Superior temporal gyrus (tissue), 1 donor: ENCODE measurements around the gene HOXB9.

Experiments used
- DNase-seq: peaks from one replicate; pipeline ENCODE4 v3.0.0-alpha.2; 2016; ENCODE audit errors: extremely low spot score

Gene HOXB9

DNA sequence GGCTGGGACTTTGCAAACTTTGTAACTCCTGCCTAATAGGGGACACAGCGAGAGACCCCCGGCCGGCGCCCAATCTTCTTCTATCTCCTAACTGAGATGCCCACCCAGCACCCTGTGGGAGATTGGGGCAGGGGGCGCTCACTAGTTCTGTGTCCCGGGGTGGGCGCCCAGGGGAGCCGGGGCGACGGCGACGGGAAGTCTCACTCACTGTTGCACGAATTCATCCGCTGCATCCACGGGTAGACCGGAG, 28.7 kb downstream of the HOXB9 start:
- no peak for DNase-seq

DNA sequence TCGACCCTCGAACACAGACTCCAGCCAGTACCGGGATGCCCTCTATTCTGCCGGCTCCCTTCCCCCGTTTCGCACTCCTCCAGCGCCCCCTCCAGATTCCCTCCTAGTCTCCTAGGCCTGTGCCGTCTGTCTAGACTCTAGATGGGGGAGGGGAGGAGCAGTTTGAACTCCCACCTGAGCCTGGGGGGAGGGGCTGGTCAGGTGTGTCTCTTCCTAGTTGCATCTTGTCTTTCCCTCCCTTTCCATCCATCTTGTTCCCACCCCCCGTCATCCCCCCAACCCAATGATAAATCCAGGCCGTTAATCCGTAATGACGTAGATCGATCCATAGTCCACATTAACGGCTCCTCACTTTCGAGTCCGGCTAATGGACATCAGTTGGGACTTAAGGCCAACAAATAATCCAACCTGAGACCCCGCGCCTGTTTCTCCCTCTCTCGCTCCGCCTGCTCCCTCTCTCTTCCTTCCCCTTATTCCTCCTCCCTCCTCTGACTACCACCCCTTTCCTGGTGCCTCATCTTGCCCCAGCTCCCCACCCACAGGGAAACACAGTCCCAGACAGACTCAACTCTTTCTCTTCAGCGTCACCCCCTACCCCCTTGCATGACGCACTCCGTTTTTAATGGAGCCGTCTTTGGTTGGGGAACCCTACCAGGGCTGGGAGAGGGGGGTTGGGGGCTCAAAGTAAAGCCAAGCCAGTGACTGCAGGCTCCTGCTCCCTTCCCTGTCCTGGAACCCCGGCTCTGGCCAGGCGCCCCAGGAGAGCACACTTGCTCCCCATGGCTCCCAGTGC, 29.2 kb downstream of the HOXB9 start:
- no peak for DNase-seq

DNA sequence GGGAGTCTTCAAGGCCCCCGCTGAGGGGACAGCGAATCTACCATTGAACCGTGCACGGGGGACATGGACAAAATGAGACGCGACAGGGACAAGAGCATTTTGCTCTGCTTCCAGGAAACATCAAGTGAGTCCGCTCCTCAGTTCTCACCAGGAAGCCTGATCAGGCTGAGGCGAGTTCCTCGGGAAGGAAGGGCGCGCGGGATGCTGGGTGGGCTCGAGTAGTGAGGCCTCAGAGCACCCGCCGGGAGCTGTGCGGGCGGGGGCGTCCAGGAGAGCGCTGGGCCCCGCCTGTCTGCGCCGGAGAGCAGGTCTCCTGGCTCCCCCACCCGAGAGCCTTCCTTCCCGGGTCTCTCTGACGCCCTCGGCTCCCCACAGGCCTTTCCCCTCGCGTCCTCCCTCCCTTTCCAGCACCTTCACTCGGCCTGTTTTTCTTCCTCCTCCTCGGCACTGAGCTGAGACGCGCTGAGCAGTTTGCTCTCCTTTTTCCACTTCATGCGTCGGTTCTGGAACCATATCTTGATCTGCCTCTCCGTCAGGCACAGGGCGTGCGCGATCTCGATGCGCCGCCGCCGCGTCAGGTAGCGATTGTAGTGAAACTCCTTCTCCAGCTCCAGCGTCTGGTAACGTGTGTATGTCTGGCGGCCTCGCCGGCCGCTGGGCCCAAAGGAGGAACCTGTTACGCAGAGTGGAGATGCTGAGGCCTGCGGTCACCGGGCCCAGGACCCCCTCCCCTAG, 30.0 kb downstream of the HOXB9 start:
- no peak for DNase-seq

DNA sequence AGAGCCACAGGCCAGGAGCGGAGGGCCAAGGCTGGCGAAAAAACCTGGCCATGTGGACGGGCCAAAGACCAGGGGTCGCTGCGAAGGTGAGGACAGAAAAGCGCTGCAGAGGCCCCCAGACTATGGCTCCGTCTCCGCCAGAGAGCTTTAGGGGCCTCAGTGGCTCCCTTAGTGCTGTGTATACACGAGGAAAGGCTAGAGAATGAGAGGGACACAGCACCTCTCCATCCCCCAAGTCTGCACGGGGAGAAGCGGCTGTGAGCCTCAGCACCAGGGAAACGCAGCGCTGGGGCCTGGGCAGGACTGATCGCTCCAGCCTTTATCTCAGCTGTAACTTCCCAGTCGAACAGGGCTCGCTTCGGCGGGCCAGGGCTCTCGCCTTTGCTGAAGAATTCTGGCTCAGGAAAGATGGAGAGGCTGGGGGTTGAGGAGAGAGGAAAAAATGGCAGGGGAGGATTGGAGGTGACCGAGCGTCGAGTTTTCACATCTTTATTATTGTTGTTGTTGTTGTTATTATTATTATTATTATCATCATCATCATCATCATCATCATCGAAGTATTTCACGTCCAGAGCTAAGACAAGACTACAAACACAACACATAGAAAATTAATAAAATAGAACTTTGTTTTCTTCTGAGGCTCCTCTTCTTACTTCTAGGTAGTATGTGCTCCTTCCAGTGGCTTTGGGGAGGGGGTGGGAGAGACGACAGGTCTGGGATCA, 30.7 kb downstream of the HOXB9 start:
- no peak for DNase-seq

DNA sequence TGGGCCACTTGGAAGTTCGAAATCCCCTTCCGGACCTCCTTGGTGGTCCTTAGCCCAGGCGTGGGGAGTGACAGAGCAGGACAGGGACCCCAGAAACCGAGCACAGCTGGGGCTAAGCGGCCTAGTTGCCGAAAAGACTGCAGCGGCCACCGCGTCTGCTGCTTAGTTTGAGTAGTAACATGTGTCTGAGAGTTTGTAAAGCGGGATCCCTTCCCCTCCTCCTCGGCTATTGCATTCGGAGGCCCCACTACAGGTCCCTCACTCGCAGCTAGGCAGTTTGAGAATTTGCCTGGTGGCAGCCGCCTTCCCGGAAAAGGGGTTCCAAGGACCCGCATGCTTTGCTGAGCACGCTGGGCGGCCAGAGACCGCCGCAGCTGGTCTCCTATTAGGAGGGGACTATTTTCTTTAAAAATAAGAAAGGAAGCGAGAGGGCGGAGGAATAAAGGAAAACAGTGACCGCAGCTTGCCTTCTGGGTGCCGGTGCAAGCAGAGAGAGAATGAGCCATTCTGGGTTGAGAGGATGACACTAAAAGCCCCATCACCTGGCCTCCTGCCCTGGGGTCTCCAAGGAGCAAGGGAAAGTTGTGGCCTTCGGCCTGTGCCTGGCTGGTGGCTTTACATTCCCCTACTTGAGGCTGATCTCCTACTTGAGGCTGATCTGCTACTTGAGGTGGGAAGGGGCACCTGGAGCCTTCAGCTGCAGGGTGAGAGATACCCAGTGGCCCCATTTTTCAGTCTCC, 31.4 kb downstream of the HOXB9 start:
- no peak for DNase-seq

DNA sequence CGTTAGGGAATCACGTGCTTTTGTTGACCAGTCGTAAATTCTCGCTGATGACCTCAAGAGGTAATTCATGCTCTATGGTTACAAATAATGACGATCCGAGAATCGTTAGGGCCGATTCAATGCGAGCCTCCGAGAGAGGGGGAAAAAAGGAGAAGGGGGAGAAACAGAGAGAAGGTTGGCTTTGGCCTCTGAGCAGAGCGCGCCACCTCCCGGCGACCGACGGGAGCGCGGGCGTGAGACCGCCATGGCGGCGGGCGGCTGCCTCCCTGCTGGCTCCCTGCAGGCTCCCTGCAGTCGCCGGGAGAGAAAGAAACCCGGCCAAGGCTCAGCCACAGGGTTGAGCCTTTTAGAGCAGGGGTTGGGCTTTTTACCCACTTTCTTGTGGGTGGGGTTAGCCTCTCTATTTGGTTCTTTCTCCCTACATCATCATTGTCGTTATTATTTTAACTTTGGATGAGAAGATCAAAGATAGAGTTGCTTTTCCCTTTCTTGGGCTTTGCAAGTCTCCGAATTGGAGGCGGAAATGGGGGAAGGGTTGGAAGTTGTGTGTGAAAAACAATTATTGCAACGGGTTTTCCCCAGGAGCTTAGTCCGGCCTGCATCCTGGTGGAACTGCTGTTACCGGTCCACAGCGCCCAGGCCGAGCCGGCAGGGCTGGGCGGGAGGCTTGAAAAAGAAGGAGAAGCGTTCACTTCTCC, 32.2 kb downstream of the HOXB9 start:
- no peak for DNase-seq

DNA sequence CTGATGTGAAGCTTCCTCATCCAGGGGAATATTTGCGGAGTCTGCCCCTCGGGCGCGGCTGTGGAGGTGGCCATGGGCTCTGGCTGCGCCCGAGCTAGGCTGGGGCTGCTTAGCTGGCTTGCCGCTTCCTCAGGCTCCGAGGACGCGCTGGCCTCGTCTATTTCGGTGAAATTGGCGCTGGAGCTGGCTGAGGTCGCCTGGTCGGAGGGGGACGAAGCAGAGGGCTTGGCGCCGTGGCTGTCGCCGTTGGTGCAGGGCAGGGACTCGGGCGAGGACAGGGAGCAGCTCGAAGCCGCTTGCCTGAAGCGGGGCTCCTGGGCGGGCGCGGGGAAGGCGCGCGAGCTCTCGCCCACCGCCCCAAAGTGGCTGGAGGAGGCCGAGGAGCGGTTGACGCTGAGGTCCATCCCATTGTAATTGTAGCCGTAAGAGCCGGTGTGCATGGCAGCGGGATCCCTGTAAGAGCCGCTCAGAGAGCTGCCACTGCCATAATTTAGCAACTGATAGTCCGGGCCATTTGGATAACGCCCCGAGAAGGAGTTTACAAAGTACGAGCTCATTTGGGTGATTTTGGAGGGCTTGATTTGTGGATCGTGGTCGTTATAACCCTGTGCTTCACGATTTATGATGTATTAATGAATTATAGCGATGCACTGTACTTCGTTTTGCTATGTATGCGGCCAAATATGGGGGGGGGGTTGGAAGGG, 32.9 kb downstream of the HOXB9 start, which contains the start of gene HOXB5:
TSS of gene HOXB5 (minus strand) at position 654 of the 704 bp plus-strand sequence. CDS start at position 557, 97 bp downstream.
- no peak for DNase-seq

DNA sequence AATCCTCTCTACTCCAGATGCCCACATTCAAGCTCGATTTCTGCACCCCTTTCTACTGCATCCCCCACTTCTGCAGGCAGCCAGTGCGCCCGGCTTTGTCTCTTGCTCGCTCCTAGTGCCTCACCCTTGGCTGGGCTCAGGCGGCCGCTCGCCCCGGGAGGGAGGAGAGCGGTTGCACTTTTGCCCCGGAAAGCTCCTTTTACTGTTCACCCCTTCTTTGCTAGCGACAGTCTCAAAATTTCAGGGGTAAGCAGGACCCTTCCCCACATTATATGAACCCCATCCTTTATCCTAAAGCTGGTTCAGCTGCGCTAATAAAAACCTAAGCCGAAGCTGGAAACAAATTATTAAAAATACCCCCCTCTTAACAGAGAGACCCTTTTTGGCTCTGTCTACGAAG, 33.6 kb downstream of the HOXB9 start:
- no peak for DNase-seq

DNA sequence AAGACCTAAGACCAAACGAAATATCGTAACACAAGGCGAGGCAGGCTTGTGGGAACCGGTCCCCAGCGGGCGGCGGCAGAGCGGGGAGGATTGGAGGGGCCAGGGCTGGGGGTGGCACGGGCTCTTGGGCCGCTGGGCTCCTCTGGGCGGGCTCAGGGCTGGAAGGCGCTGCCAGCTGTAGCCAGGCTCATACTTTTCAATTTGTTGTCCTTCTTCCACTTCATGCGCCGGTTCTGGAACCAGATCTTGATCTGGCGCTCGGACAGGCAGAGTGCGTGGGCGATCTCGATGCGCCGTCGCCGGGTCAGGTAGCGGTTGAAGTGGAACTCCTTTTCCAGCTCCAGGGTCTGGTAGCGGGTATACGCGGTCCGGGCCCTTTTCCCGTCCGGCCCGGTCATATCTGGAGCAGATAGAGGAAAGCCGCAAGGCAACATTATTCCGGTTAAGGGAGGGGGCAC, 34.1 kb downstream of the HOXB9 start:
- DNase-seq = no peak

DNA sequence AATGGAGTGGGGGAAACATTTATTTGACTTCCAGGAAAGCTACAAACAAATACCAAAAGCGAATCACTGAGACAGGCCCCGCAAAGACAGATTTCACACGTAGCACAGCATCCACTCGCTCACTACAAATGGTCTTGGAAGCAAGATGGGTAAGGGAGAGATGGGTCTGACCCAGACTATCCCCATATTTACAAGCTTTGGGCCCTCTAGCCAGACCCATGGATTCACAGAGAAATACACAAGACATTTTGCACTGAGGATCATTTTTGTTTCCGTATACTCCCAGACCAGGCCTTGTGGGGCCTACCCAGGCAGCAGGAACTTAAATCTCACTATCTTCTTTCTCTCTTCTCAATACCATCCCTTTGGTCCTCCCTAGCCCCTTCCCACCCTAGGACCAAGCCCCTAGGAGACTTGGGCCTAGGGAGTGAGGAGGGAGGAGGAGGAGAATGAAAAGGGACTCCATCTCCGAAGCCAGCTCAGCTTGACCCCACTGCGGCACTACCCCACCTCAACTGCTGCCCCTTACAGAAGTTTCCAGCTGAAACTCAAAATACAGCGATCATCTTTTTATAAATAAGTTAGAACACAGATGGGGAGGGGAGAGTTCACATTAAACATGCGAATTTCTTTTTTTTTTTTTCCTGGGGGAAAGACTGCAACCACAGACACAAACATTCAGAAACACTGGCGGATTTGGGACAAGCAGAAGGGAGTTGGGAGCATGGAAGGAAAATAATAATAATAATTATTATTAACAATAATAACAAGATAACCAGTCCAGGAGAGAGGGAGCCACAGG, 34.7 kb downstream of the HOXB9 start:
- DNase-seq = no peak

DNA sequence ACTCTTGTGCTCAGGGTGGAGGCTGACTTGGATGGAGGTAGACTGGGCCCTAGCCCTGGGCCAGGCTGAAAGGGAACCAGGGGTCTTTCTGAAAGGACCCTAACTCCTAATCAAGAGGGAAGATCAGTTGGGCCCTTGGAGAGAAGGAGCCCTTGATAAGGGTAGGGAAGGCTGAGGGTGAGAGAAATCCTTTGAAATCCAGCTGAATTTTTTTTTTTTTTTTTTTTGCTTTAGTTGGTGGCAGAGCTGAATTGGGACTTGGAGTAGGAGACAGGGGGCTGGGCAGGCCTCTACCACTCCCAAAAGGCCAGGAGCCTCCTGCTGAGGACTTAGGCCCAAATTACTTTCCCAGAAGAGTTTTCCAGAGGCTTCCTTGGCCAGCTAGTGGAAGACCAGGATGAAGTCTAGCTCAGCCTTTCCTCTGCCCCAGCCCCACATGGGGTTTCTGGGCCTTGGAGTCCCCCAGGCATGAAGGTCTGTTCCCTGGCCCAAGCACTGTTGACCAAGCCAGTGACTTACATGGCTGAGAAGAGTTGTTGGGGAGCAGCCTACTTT, 35.5 kb downstream of the HOXB9 start:
- DNase-seq = no peak

DNA sequence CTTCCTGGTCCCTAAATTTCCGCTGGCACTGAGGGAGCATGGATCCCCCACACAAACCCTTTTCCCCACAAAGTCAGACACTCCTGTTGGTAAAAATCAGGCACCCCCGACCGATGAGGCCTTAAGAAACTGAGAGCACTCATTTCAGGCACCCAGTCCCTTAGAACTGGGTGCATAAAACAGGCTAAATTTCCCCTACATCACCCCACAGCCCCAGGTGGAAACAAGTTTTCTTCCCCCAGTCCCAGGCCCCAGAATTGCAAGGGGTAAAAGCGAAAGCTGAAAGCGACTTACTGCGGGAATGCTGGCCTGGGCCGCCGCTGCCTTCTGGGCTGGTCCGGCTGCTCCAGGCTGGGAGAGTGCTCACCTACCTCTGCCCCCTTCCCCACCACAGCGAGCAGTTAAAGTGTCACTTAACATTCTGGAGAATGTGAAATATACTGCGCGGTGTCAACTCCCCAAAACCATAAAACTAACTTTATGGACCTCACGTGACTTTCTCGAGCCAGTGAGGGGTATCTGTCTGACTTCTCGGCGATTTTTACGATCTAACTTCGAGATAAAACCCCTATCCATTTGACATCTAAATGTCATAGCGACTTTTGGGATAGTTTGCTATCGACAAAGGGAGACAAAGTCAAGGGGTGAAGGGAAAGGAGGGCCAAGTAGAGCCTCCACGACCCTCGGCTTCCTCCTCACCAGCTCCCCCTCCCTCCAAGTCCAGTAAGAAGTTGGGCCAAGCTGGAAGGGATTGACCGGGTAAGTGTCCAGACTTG, 36.1 kb downstream of the HOXB9 start, which contains the start of gene HOXB3:
TSS of gene HOXB3 (minus strand) at position 411 of the 776 bp plus-strand sequence. CDS start 37,767 bp downstream, outside the sequence.
- DNase-seq = no peak

DNA sequence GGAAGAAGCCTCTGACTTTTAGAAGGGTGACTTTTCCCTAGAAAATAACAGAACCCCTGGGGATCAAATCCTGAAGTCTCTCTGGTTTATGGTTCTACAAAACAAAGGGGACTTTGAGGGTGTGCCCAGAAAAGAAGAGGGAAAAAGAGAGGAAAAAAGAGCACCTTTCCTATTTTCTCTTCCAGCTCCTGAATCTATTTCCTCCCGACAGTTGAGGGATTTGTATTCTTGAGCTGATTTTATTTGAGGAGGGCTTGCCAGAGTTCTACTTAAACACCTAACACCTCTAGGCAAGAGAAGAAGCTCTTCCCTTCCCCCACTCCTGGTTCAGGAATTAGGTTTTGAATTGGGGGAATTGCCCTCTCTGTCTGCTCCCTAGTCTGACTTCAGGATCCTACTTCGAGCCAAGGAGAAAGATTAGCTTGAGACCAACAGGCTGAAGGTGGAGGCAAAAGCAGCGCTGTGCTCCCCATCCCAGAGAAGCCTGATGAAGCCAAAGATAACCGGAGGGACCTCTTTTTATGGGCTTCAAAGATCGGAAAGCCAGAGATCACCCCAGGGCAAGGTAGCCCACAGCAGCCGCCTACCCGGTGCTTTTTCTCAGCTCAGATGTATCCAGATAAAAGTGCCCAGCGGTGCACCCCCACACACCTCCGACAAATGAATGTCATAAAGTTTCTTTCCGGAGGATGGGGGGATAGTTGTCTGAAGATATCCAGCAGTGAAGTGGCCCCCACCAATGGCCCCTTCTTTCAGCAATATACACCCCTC, 36.9 kb downstream of the HOXB9 start:
- no peak for DNase-seq

DNA sequence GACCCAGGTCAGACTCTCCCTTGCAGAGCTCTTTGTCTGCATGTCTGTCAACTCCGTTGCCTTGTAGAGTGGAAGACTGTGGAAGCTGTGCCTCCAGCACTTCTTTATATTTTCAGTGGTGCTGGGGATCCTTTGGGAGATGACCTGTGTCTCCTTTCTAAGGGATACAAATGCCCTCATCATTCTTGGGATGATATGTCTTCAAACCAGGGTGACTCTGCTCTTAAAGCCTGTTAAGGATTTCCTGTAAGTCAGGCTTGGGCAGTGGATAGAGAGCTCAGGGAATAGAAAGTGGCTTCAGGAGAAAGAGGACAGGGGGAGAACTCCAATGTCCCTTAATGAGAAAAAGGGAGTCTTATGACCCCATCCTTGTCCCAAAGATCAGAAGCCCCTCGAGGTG, 37.6 kb downstream of the HOXB9 start:
- DNase-seq = no peak

DNA sequence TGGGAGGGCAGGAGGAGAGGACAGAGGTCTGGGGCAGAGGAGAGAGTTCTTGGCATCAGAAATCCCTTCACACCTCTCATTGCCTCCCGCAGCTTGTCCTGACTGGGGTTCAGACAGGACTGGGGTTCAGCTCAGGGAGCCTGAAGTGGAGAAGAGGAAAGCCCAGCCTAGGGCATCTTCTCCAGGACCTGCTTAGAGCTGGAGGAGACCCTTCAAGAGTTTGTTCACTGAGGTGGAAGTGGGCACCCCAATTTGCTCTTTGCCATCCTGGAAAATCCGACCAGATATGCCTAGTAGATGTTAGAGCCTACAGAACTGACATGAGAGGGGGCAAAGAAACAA, 38.1 kb downstream of the HOXB9 start:
- no peak for DNase-seq

DNA sequence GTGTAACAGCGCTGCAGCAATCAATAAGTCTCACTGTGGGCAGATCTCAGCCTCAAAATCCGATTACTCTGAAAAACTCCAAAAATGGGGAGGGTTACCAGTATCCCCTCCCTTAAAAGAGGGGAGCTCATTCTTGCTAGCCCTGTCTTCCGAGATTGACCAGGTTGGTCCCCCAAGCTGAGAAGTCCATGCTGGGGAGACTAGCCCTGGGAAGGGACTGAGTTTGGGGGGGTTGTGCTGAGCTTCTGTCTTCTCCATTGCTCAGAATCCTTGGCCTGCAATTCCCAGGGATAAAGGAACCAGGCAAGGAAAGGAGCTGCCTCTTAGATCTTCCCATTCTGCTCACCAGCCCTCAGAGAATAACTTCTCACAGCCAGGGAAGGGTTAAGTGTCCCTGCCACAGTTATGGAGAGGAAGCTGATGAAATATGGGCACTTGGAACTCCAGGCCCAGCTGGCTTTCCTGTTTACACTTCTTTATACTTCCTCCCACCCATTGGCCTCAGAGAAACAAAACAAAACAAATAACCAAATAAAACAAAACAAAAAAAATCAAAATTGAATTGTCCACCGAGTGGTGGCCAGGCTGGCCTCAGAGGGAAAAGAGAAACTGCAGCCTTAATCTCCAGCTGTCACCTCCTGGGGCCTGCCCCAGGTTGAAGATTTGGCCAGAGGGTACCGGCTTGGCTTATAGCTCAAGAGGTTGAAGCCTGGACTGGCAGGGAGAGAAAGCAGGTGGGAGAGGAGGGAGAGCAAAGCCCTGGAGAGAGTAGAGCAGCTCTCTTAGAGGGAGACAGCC, 38.7 kb downstream of the HOXB9 start:
- no peak for DNase-seq
